Fibroblast of gingiva (primary cell): ENCODE measurements around the gene SHLD2.
"Not testable (repeated sequence)": the region's sequence is repeated elsewhere in the genome, so short reads cannot be mapped to it uniquely, and the experiment has no call there.

ENCODE experiments used
- DNase-seq: peaks from one replicate; pipeline ENCODE4 v3.0.0-alpha.2; 2011; ENCODE audit warnings: low read depth

Gene SHLD2

DNA sequence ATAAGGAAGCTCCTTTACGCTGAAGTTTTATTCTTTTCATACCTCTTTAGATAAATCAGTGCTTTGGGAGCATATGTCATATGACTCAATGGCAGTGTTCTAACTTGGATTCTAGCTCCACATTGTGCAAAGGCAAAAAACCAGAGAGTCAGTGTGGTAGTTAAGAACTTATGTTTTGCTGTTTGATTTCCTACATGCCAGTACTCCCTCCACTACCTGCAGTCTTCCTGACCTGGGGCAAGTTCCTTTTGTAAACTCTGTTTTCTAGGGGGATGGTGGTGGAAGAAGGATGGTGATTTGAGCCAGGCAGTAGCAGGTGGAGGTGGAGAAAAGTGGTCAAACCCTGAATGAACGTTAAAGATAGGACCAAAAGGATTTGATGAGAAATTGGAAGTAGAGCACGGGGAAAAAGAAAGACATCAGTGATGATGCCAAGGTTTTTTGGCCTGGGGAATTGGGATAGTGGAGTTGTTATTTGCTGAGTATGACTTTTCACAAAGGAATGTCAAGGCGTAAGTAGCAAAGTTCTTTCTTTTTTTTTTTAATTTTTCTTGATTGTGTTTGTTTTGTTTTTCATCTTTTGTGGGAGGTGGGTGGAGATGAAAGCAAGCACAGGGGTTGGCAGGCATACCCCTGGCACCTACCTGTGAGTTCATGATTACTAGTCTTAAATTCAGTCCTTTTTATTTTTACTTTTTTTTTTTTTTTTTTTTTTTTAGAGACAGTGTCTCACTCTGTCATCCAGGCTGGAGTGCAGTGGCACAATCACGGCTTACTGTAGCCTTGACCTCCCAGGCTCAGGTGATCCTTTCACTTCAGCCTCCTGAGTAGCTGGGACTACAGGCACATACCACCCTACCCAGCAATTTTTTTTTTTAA, 47.5 kb downstream of the SHLD2 start:
- DNase-seq: peak; percentile 49

DNA sequence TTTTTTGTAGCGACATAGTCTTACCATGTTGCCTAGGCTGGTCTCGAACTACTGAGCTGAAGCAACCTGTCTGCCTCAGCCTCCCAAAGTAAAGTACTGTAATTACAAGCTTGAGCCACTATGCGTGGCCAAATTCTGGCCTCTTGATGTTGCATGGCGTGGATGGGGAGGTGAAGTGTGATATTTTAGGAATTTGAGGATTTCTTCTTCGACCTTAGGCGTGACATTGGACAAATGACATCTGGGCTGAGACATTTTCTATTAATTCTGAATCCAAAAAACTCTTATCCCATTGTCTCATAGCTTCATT, 48.1 kb downstream of the SHLD2 start:
- not testable (repeated sequence) for DNase-seq

DNA sequence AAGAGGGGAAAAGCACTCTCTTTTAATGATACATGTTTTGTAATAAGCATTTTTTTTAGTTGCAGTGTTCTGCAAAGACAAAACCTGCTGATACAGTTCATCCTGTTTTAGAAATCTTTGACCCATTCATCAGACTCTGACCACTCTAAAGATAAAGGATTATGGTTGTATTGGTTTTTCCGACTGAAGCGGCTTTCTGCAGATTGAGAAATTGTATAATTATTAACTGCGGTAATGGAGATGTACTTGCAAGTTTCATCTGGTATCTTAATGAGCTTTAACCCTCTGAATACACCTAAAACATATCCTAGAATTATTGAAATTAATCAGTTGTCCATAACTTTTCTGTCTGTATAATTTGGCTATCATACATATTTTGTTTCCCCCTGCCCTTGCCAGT, 50.6 kb downstream of the SHLD2 start:
- not testable (repeated sequence) for DNase-seq

DNA sequence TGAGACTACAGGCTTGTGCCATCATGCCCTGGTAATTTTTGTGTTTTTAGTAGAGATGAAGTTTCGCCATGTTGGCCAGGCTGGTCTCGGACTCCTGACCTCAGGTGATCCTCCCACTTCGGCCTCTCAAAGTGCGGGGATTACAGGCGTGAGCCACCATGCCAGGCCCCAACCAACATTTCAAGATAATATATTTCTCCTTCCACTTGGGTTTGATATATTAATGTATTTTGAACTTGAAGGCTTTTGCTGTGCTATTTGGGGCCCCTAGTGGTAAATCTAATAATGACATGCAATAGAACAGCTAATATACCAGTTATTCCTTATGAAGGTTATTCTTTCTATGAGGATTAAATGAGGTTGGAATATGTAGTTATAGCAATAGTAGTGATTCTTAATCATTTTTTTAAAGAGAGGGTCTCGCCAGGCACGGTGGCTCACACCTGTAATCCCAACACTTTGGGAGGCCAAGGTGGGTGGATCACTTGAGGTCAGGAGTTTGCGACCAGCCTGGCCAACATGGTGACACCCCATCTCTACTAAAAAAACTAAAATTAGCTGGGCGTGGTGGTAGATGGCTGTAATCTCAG, 54.1 kb downstream of the SHLD2 start:
- DNase-seq: not testable (repeated sequence)

DNA sequence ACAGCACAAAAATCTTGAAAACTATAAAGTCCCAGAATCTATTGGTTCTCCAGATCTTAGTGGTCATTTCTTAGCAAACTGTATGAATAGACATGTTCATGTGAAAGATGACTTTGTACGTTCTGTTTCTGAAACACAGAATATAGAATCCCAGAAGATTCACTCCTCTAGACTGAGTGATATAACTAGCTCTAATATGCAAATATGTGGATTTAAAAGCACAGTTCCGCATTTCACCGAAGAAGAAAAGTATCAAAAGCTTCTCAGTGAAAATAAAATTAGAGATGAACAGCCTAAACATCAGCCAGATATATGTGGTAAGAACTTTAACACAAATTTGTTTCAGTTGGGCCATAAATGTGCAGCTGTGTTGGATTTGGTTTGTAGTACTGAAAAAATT, 56.5 kb downstream of the SHLD2 start:
- DNase-seq: not testable (repeated sequence)

DNA sequence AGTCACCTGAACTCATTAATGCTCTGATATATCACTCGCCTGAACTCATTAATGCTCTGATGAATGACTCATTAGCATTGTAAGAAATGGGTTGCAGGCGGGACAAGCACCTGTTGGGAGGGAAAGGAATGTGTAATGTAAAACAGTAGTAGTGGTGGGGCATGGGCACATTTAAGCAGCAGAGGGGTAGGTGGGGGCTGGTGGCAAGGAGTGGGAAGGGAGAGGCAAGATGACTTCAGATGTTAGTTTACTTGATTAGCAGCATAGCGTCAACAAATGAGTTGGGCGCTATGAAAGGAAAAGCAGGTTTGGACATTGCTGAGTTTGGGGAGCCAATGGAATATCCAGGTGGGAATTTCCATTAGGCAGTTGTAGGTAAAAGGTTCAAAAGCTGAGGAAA, 61.8 kb downstream of the SHLD2 start:
- not testable (repeated sequence) for DNase-seq

DNA sequence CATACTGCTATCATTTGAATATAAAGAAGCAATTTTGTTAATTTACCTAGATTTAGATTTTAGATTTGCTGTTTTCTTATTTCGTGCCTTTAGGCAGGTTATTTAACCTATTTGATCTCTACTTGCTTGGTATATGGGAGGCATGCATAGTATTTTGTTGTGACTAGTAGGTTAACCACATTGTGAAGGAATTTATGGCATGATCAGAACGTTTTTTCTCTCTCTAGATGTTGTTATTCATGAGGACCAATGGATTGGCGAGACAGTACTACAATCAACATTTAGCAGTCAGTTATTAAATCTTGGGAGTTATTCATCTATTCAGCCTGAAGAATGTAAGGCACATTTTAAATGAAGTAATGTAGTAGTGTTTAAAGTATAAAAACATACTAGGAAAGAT, 62.8 kb downstream of the SHLD2 start:
- DNase-seq: peak; percentile 24

DNA sequence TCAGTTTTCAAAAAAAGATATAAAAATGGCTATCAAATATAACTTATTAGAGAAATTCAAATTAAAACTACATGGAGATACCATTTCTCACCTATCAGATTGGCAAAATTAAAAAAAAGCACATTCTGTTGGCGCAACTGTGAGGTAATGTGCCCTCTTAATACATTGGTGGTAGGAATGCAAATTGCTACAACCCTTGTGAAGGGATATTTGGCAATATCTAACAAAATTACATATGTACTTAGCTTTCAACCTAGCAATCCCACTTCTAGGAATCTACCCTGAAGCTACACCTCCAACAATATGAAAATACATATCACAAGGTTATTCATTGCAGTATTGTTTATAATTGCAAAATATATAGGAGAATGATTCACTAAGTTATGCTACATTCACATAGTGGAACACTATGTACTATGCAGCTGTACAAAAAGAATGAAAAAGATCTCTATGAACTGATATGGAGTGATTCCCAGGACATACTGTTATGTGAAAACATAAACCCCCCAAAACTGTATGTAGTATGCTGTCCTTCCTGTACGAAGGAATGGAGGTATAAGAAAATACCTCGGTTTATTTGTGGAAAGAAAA, 67.8 kb downstream of the SHLD2 start:
- peak; percentile 64 for DNase-seq

DNA sequence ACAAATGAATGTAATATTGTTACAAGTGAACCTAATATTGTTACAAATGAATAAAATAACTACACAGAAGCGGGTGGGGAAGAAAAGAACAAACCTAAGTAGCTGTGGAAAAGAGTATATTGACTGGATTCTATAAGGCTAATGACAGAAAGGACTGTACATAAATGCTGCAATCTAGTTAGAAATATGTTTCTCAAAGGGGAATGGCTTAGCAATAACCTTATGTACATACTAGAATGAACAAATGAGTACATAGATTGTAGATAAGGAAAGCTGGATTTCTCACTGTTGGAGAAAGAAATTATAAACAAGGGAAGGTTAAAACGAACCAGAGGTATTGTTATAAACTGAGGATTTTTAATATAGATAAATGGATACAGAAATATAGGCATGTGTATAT, 68.4 kb downstream of the SHLD2 start:
- not testable (repeated sequence) for DNase-seq

DNA sequence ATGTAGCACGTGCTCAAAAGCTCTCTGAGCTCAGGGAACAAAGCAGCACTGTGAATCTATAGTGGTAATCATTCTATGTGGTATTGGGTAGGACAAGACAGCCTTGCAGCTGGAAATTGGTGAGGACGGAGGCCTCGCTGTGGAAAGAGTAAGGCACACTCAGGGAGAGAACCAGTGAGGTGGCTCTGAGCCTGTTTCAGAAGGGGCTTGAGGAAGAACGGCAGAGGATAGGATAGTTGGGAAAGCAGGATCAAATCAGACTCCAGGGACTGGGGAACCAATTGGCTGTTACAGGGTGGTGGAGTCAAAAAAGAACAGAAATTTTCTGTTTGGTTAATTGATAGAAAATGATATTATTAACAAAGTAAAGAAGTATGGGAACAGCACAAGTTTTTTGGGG, 74.9 kb downstream of the SHLD2 start:
- DNase-seq: not testable (repeated sequence)

DNA sequence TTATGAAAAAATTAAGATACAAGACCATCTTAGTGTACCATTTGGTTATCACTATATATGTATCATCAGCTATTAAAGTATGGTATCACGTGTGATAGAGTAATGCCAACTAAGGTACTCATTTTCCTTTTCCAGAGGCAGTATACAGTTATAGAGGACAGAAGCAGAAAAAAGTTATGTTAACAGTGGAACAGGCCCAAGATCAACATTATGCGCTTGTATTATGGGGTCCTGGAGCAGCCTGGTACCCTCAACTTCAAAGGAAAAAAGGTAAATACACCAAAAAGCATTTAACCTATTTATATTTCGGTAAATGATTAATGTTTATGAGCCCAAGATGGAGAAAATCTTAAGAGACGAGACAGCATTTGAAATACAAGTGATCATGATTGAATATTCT, 75.7 kb downstream of the SHLD2 start:
- not testable (repeated sequence) for DNase-seq

DNA sequence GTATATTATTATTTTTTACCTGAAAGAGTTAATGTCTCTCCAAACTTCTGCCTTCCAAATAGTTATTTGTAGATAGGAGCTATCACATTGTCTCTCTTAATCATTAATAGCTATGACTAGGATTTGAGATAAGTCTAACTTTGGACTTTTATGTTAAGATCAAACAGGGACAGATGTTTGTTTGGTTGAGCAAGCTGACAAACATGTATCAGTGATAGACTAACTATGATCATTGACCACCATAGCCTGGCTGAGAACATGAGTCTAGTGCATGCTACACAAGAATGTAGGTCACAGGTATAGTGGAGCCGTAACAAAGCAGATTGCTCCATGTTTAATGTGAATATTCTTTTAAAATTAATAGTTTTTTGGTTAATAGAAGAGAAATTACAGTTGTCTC, 76.7 kb downstream of the SHLD2 start:
- not testable (repeated sequence) for DNase-seq

DNA sequence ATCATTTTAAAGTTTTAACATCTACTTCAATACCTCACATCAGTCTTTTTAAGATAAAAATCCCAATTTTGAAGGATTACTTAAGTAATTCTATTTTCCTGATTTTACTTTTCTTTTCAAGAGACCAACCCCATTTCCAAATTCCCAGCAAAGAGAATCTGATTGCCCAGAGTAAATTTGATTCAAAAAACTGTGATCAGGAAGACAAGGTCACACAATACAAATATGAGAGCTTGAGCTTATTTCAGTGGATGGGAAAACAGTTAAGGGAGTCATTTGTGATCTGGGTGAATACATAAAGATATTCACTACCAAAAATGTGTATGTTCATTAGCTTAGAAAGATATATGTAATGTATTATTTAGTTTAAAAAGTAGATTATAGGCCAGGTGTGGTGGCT, 77.2 kb downstream of the SHLD2 start:
- not testable (repeated sequence) for DNase-seq

DNA sequence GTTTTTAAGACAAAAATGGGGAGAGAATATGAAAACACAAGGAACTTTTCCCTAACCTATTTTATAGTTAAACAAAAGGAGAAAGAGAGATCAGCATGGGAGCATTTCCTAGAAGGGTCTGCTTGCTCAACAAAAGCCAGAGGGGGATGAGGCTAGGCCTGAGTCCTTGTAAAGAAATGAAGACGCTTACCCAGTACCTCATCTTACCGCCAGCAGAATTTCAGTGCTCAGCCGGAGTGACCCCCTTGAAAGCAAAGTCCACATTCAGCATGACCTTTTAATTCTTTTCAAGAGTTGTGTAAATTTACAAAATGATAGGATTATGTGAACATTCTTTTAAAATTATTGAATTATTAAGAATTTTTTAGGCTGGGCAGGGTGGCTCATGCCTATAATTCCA, 82.6 kb downstream of the SHLD2 start:
- not testable (repeated sequence) for DNase-seq

DNA sequence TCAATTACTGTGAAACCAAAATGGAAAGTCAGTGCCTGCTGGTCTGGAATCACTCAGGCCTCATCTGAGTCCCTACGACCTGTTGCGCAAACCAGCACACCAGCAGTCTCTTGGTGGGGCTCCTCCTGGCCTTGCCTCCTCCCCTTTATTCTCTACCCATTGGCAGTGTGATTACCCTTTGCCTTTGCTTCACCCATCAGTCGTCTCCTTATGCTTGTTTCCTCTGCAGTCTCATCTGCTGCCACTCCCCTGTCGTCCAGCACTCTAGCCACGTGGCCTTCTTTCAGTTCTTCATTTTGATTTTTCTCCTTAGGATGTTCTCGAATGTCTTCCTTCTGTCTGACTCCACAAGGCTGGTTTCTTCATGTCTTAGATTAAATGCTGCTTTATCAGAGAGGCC, 89.4 kb downstream of the SHLD2 start:
- DNase-seq: peak; percentile 10

DNA sequence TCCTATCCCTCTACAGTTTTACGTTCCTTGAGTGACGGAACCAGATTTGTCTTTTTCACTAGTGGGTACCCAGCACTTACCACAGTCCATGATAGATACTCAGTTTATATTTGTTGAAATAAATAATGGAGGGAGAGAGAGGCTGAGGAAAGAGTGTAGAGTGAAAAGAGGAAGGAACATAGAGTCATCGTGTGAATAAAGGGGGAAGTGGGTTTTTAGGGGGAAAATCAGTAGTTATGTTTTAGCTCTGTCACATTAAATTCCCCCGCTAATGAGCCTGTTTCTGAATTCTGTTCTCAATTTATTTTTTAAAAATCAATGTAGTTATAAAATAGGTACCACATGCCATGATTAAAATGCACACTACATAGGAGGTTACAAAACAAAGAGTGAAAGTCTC, 91.0 kb downstream of the SHLD2 start:
- not testable (repeated sequence) for DNase-seq

DNA sequence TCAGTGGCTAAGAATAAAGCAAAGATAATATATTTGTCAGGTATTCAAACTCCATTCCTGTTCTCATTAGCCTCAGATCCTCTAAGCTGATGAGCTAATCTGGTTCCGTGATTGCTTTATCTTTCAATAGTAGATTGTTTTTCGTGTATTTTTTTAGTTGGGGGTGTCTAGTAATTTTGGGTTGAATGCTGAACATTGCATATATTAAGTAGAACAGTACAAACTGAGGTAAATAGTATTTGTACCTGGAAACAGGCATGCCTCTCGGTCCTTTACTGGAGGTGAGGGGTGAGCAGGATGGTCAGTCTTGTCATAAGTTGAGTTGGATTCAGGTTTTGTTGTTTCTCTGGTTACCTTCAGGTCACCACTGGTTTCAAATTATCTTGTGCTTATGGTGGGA, 92.6 kb downstream of the SHLD2 start:
- not testable (repeated sequence) for DNase-seq

DNA sequence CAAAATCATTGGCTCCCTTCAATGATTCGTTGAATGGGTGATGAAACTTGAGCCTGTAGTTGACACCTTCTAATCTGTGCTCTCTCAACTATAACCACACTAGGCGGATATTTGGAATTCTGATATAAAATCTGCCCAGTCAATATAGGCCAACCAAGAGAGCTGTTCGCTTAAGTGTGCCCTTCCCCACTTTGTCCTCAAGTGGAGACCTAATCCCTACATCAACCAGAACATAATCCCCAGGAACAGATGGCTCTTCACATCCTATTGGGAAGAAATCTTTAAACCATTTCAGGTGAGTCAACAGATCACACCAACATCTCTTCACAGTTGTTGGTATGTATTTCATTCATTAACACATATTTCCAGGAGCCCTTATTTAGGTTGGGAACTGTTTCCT, 96.8 kb downstream of the SHLD2 start:
- DNase-seq: not testable (repeated sequence)

DNA sequence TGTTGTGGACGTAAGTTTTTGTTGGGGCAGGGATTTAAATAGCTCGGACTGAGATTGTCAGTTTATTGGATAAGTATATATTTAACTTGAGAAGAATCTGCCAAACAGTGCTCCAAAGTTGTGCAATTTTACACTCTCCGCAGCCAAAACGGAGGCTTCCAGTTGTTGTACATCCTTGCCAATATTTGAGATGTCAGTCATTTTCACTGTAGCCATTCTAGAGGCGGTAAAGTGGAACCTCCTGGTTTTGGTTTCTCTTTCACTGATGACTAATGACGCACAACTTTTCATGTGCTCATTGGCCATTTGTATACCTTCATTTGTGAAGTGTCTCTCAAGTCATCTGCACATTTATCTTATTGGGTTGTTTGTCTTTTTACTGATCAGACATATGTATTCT, 105.9 kb downstream of the SHLD2 start:
- peak; percentile 80 for DNase-seq

DNA sequence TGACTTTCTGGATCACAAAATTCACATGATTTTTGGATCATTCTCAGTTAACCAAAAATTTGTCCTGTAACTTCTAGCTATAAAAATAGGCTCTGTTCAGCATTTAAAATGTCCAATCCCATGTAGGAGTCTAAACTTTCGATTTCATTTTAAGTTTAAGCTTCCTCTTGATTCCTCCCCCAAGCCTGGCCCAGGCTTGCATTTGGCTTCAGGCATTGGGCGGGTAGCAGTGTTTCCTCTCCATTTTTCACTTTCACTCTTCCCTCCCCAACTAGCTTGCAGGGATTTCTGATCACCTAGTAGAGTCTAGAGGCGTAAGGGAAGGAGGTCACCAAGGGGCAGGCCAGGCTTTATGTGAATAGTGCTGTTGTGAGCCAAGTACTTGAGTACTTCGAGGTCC, 109.8 kb downstream of the SHLD2 start:
- DNase-seq: not testable (repeated sequence)

DNA sequence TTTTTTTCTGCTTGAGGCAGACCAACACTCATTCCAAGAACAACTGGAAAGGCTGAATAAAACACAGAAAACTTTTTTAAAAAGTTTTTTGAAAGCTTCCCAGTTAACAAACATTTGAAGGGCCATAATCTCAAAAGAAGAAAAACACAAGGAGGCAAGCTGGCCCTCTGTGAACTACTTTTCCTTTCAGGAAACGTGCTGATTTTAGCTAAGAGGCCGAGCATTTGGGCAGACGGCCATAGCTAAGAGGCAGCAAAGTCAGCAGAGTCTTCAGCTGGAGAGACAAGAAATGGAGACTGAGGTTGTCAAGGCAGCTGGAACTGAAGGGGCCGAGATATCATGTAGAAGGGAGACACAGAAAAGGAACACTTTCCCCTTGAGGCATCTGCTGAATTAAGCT, 111.9 kb downstream of the SHLD2 start:
- DNase-seq: not testable (repeated sequence)

DNA sequence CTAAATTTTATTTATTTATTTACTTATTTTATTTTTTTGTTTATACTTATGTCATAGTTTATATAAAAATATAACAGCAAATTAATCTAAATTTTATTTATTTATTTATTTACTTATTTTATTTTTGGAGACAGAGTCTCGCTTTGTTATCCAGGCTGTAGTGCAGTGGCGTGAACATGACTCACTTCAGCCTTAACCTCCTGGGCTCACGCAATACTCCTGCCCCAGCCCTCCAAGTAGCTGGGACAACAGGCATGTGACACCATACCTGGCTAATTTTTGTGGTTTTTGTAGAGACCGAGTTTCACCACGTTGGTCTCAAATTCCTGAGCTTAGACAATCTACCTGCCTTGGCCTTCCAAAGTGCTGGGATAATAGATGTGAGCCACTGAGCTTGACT, 115.3 kb downstream of the SHLD2 start:
- DNase-seq: not testable (repeated sequence)

DNA sequence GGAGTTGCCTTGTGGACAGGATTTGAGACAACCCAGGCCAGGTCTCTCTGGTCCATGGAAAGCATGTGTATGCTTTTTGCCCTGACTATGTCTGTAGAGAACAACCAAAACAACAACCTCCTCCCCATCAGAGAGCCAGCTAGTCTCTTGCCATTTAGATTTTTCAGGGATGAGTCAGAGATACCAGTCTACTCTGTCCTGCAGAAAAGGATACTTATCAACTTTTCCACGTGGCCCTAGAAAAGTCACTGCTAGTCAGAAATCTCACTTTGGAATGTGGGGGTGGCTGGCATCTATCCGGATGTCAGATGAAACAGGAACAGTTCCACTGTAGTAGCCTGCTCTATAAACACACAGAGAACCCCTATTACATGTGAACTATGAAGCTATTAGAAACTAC, 116.8 kb downstream of the SHLD2 start:
- DNase-seq: not testable (repeated sequence)
